ENCODE data around the gene CREBBP.

Gene CREBBP

GRCh38 chr16:3774156-3774767, 106.3 kb downstream of the CREBBP start:
- H3K4me2 ChIP-seq (ENCODE audit: low read length): no peak overlapping the region
- no peak overlapping the region for H3K9ac ChIP-seq
- H3K27me3 ChIP-seq (ENCODE audit: control insufficient read depth, insufficient read depth, low read length): no peaks in the 10 kb centered on the region
- no peak overlapping the region for H3K27ac ChIP-seq
- no peak for TF ChIP-seq CTCF (IDR thresholded peaks at IDR 0.05)
- H3K79me2 ChIP-seq: peaks cover 9% of the 10 kb centered on the region
- H3K4me3 ChIP-seq (ENCODE audit: low read depth, low read length): no peak overlapping the region
- H3K36me3 ChIP-seq (ENCODE audit: control insufficient read depth, insufficient read depth, low read length): no peaks in the 10 kb centered on the region
- no peak overlapping the region for H2AFZ ChIP-seq
- H3K4me1 ChIP-seq: no peaks in the 10 kb centered on the region
- H3K9me3 ChIP-seq (ENCODE audit: control insufficient read depth, low read length): no peaks in the 10 kb centered on the region

- H2AFZ ChIP-seq: no peak overlapping the region
- no peak for TF ChIP-seq CTCF (IDR thresholded peaks at IDR 0.05)
- no peaks in the 10 kb centered on the region for H3K4me1 ChIP-seq
- H3K4me2 ChIP-seq (ENCODE audit: low read length): no peak overlapping the region
- H3K36me3 ChIP-seq (ENCODE audit: control insufficient read depth, insufficient read depth, low read length): no peaks in the 10 kb centered on the region
- H3K27ac ChIP-seq: no peak overlapping the region
- H3K9ac ChIP-seq: no peak overlapping the region
- no peaks in the 10 kb centered on the region for H3K9me3 ChIP-seq (ENCODE audit: control insufficient read depth, low read length)
- H3K4me3 ChIP-seq (ENCODE audit: low read depth, low read length): no peak overlapping the region
- no peaks in the 10 kb centered on the region for H3K27me3 ChIP-seq (ENCODE audit: control insufficient read depth, insufficient read depth, low read length)
- peaks cover 13% of the 10 kb centered on the region for H3K79me2 ChIP-seq
These were observed 106.8 kb downstream of the CREBBP start for GRCh38 chr16:3773663-3774062.

- H3K9me3 ChIP-seq (ENCODE audit: control insufficient read depth, low read length): no peaks in the 10 kb centered on the region
- no peak overlapping the region for H2AFZ ChIP-seq
- H3K36me3 ChIP-seq (ENCODE audit: control insufficient read depth, insufficient read depth, low read length): no peaks in the 10 kb centered on the region
- no peak overlapping the region for H3K9ac ChIP-seq
- H3K27ac ChIP-seq: no peak overlapping the region
- no peak overlapping the region for H3K4me2 ChIP-seq (ENCODE audit: low read length)
- H3K4me3 ChIP-seq (ENCODE audit: low read depth, low read length): no peak overlapping the region
- no peaks in the 10 kb centered on the region for H3K27me3 ChIP-seq (ENCODE audit: control insufficient read depth, insufficient read depth, low read length)
- no peaks in the 10 kb centered on the region for H3K4me1 ChIP-seq
- TF ChIP-seq CTCF (IDR thresholded peaks at IDR 0.05): no peak
- H3K79me2 ChIP-seq: peaks cover 23% of the 10 kb centered on the region
These were observed 109.0 kb downstream of the CREBBP start for GRCh38 chr16:3771513-3771912.

- H2AFZ ChIP-seq: no peak overlapping the region
- TF ChIP-seq CTCF (IDR thresholded peaks at IDR 0.05): no peak
- peaks cover 21% of the 10 kb centered on the region for H3K79me2 ChIP-seq
- H3K36me3 ChIP-seq (ENCODE audit: control insufficient read depth, insufficient read depth, low read length): no peaks in the 10 kb centered on the region
- no peak overlapping the region for H3K27ac ChIP-seq
- no peak overlapping the region for H3K4me3 ChIP-seq (ENCODE audit: low read depth, low read length)
- H3K9ac ChIP-seq: no peak overlapping the region
- no peak overlapping the region for H3K4me2 ChIP-seq (ENCODE audit: low read length)
- H3K9me3 ChIP-seq (ENCODE audit: control insufficient read depth, low read length): no peaks in the 10 kb centered on the region
- no peaks in the 10 kb centered on the region for H3K4me1 ChIP-seq
- no peaks in the 10 kb centered on the region for H3K27me3 ChIP-seq (ENCODE audit: control insufficient read depth, insufficient read depth, low read length)
These were observed 110.0 kb downstream of the CREBBP start for GRCh38 chr16:3770530-3770929.

GRCh38 chr16:3769942-3770341, 110.6 kb downstream of the CREBBP start:
- Histone ChIP-seq H3K9ac (no peak overlapping the region), H3K9me3 (ENCODE audit: control insufficient read depth, low read length) (no peaks in the 10 kb centered on the region), H3K36me3 (ENCODE audit: control insufficient read depth, insufficient read depth, low read length) (no peaks in the 10 kb centered on the region), H3K79me2 (peaks cover 21% of the 10 kb centered on the region), H2AFZ (no peak overlapping the region), H3K27me3 (ENCODE audit: control insufficient read depth, insufficient read depth, low read length) (no peaks in the 10 kb centered on the region), H3K4me3 (ENCODE audit: low read depth, low read length) (no peak overlapping the region), H3K4me2 (ENCODE audit: low read length) (no peak overlapping the region), H3K27ac (no peak overlapping the region), H3K4me1 (no peaks in the 10 kb centered on the region)
- TF ChIP-seq CTCF (IDR thresholded peaks at IDR 0.05): no peak
